ENCODE results near the gene HDDC2.

Gene HDDC2

GRCh38 chr6:125339653-125340052, 37.9 kb upstream of the HDDC2 start:
- Histone ChIP-seq H3K27me3 (ENCODE audit: low read length) (0 out of 2 replicates have a peak, but pooled peaks cover 3% of the 10 kb centered on the region), H3K4me3 (ENCODE audit: insufficient read depth, low read length, poor library complexity, severe bottlenecking) (no peak overlapping the region), H3K9me3 (ENCODE audit: insufficient read depth, low read length) (no peaks in the 10 kb centered on the region), H2AFZ (ENCODE audit: low read depth, low read length, severe bottlenecking) (no peak overlapping the region), H4K20me1 (ENCODE audit: low read depth, low read length) (no peaks in the 10 kb centered on the region), H3K4me2 (ENCODE audit: low read depth, low read length, poor library complexity, severe bottlenecking) (no peak overlapping the region), H3K36me3 (ENCODE audit: low read length) (no peaks in the 10 kb centered on the region), H3K9me2 (replicated peaks; ENCODE audit: insufficient read depth, low read length) (no peaks in the 10 kb centered on the region), H3F3A (ENCODE audit: insufficient read depth) (no peaks in the 10 kb centered on the region), H3K9ac (ENCODE audit: low read length) (no peak overlapping the region), H3K27ac (ENCODE audit: low read depth, low read length) (no peak overlapping the region), H3K79me2 (ENCODE audit: insufficient read depth, low read length) (no peaks in the 10 kb centered on the region)
- TF ChIP-seq CTCF (IDR thresholded peaks at IDR 0.05; ENCODE audit: insufficient read depth, low read length, poor library complexity, severe bottlenecking), result no peak
- TF ChIP-seq EZH2phosphoT487 (conservative IDR thresholded peaks at IDR 0.05; ENCODE audit: low read length), result no peak

GRCh38 chr6:125338381-125338780, 36.6 kb upstream of the HDDC2 start:
- Histone ChIP-seq H3K9me2 (replicated peaks; ENCODE audit: insufficient read depth, low read length) (no peaks in the 10 kb centered on the region), H4K20me1 (ENCODE audit: low read depth, low read length) (no peaks in the 10 kb centered on the region), H3K4me2 (ENCODE audit: low read depth, low read length, poor library complexity, severe bottlenecking) (no peak overlapping the region), H3K79me2 (ENCODE audit: insufficient read depth, low read length) (no peaks in the 10 kb centered on the region), H3K9me3 (ENCODE audit: insufficient read depth, low read length) (no peaks in the 10 kb centered on the region), H2AFZ (ENCODE audit: low read depth, low read length, severe bottlenecking) (no peak overlapping the region), H3K9ac (ENCODE audit: low read length) (no peak overlapping the region), H3K36me3 (ENCODE audit: low read length) (no peaks in the 10 kb centered on the region), H3F3A (ENCODE audit: insufficient read depth) (no peaks in the 10 kb centered on the region), H3K27ac (ENCODE audit: low read depth, low read length) (no peak overlapping the region), H3K4me3 (ENCODE audit: insufficient read depth, low read length, poor library complexity, severe bottlenecking) (no peak overlapping the region), H3K27me3 (ENCODE audit: low read length) (0 out of 2 replicates have a peak, but pooled peaks cover 3% of the 10 kb centered on the region)
- TF ChIP-seq EZH2phosphoT487 (conservative IDR thresholded peaks at IDR 0.05; ENCODE audit: low read length) (no peak), CTCF (IDR thresholded peaks at IDR 0.05; ENCODE audit: insufficient read depth, low read length, poor library complexity, severe bottlenecking) (no peak)

GRCh38 chr6:125337706-125338105, 35.9 kb upstream of the HDDC2 start:
- no peak for TF ChIP-seq EZH2phosphoT487 (conservative IDR thresholded peaks at IDR 0.05; ENCODE audit: low read length)
- no peak for TF ChIP-seq CTCF (IDR thresholded peaks at IDR 0.05; ENCODE audit: insufficient read depth, low read length, poor library complexity, severe bottlenecking)
- Histone ChIP-seq H3K9me3 (ENCODE audit: insufficient read depth, low read length) (no peaks in the 10 kb centered on the region), H3K4me2 (ENCODE audit: low read depth, low read length, poor library complexity, severe bottlenecking) (no peak overlapping the region), H3K4me3 (ENCODE audit: insufficient read depth, low read length, poor library complexity, severe bottlenecking) (no peak overlapping the region), H3K9ac (ENCODE audit: low read length) (no peak overlapping the region), H2AFZ (ENCODE audit: low read depth, low read length, severe bottlenecking) (no peak overlapping the region), H3K9me2 (replicated peaks; ENCODE audit: insufficient read depth, low read length) (no peaks in the 10 kb centered on the region), H3K36me3 (ENCODE audit: low read length) (no peaks in the 10 kb centered on the region), H3F3A (ENCODE audit: insufficient read depth) (no peaks in the 10 kb centered on the region), H3K27me3 (ENCODE audit: low read length) (0 out of 2 replicates have a peak, but pooled peaks cover 3% of the 10 kb centered on the region), H4K20me1 (ENCODE audit: low read depth, low read length) (no peaks in the 10 kb centered on the region), H3K27ac (ENCODE audit: low read depth, low read length) (no peak overlapping the region), H3K79me2 (ENCODE audit: insufficient read depth, low read length) (no peaks in the 10 kb centered on the region)

Measured in SU-DHL-6 (cell line).